Pulmonary artery endothelial cell (primary cell): ENCODE data around the gene TAC4. TPM values are rescaled to one million over a fixed set of nuclear protein-coding genes. Genes with fewer than 3 reads are reported as not detected.

Experiments
- DNase-seq: peaks from one replicate; pipeline ENCODE4 v3.0.0-alpha.2; 2011; ENCODE audit warnings: low read depth, low spot score
- total RNA-seq: library from RNA; depleted of rRNA; stranded (reverse); fragments of >200 nt; gene quantifications from 2 replicates; pipeline ENCODE4 v1.2.3, GENCODE V29; 2014

TAC4 gene, protein sequence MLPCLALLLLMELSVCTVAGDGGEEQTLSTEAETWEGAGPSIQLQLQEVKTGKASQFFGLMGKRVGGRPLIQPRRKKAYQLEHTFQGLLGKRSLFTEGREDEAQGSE
- not detected in 2 replicates for total RNA-seq

DNA sequence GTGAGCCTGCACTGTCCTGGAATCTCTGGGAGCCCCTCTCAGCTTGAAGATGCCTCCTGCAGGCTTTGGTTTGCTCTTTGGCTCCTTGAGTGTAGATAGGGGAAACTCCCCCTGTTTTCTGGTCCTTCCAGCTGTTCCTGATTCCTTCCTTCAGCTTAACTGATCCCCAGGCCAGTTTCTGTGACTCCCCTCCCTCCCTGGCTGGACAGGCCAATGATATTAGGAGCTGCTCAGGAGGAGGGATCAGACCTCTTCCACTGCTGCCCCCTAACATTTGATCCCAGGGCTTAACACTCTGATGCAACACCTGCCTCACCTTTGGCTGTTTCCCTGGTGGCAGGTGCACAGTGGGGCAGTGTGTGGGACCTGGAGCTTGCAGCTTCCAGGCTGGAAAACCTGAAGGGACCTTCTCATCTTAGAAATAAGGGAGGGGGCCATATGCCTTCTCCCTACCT, at the start of gene TAC4:
TAC4 (minus strand) TSS at position 51 of the 455 bp plus-strand sequence. CDS start 52 bp downstream, outside the sequence.
- DNase-seq = no peak

DNA sequence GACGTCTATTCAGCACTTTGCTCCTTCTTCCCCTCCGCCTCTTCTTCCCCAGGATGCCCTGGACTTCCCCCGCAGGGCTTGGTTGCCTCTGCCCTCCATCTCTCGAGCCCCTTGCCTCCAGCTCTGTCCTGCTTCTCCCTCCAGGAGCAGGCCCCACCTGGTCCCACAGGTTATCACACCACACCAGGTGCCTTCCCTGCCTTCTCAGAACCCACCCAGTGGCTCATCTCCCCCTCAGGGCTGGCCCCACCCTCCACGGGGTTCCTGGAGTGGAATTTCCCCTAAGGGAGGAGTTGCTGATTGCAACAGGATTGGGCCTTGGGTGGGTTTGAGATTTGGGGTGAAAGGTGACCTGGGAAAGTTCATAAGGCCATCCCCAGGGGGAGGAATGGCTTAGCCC, 49.0 kb upstream of the TAC4 start:
- DNase-seq = no peak

DNA sequence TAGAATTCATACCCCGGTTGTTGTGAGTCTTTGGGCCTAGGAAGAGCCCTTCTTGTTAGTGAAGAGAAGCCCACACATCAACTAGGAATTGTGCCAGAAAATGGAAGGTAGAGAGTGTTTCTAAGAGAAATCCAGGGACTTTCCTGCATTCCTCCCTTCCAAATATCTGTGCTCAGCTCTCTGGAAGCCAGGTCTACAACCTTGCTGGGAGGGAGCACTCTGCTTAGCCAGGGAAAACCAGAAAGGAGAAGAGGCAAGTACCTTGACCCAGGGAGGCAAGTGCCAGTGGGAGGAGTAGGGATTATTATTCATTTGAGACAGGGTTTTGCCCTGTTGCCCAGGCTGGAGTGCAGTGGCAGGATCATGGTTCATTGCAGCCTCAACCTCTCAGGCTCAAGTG, 48.4 kb upstream of the TAC4 start:
- DNase-seq = no peak

DNA sequence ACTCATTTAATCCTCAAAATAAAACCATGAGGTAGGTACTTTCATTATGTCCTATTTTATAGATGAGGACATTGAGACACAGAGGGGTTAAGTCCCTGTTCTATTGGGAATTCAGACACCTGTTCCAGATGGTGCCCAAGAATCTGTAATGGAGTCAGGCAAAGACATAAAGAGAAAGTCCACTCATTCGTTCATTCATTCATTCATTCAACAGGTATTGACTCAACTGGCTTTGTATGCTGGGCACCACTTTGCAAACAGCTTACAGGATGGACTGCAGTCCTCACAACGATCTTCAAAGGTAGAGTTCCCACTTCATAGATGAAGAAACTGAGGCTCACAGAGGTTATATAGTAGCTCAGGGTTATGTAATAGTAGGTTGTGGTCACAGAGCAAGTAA, 47.9 kb upstream of the TAC4 start:
- DNase-seq = no peak

DNA sequence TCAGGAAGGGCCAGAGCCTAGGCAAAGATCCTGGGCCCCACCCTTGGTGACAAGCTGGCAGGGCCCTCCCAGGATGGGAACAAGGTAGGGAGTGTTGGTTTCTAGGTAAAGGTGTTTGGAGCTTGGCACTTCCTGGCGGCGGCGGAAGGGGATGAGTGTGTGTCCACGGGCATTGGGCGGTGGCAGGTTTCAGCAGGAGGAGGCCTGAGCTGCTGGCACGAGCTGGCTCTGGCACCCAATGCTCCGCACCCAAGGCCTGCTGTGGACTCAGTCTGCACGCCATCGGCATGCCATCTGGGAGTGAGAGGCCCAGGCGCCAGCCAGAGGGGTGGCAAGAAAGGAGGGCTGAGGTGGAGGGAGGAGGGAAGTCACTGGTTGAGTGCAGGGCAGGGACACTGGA, 46.9 kb upstream of the TAC4 start:
- no peak for DNase-seq

DNA sequence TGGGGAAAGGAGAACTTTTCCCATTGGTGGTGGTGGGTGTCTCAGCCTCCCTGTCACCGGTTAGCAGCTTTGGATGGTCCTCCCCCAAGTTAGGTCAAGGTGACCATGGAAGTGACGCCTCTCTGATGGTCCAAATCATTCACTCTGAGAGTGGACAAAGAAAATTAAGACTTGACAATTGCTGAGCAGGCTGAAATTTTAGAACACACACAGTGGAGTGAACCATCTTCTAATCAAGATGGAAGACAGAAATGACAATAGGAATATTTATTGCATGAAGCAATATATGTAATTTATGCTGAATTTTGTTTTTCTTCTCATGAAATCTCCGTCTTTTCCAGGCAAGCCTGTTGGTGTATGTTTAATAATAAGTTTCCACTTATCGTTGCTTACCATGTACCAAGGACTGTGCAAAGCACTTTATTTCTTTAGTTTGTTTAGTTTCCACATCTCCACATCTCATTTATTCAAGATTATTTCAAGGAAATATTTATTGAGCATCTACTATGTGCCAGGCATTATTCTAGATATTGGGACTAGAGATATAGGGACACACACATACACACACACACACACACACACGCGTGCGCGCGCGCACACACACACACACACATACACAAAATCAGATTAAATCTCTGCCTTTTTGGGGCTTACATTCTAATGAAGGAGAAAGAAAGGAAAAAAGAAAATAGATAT, 44.0 kb upstream of the TAC4 start:
- no peak for DNase-seq

DNA sequence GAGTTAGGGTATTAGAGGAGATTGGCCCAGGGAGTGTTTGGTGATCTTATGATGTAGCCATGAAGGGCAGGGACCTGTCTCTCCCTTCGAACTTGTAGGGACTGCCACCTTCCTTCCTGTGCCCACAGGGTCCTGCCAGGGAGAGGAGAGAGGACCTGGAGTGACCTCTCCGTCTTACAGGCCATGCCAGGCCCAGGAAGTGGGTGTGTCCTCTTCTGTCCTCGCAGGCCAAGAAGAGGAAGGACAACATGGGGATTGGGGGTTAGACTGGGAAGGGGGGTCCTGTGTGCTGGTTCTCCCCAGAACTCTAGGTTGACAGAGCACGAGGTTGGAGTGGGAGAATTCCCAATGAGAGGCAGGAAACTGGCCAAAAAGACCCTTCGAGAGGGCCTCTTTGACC, 43.4 kb upstream of the TAC4 start:
- DNase-seq = no peak

DNA sequence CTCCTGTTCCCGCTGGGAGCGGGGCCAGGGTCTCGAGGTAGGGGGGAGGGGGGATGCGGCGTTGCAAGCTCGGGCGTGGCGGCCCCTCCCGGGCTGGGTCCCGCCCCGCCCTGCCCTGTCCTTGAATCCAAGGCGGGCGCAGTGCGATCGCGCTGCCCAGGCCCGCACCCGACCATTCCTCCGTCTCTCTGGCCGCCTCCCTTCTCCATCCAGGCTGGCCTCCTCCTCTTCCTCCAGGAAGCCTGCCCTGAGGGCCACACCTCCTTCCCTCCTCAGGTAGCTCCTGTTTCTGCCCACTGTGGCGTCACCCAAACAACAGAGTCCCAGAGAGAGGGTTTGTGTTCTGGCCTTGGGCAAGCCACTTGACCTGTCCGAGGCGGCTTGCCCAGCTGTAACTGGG, 43.0 kb upstream of the TAC4 start:
- DNase-seq = no peak

DNA sequence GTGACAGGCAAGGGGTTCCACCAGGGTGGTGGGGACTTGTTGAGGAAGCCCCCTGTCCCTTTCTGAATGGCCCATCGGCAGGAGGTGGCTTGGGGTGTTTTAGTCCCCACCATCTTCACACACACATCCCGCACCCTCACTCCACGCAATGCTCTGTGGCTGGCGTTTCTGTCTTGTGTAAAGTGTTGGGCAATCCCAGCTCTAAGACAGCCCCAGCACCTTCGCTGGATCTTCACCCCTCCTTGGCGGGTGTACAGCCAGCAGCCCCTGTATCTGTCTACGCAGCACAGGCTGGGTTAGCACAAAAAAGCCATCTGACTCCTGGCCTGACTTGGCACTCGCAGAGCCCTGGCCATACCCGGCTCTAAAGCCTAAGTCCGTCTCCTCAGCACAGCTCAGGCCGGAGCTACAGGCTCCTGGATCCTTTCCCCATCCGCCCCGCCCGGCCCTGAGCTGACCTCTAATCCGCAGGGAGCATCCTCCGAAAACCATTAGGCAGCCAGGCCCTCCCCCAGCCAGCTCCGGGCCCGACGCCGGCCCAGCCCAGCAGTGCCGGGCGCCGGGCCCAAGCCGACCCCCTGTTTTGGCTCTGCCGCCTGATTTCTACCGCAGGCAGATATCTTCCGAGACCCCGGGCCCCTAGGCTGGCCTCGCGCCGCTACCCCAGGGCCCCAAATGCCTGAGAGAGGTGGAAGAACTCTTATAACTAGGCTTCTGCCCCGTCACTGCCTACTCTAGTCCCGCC, 42.4 kb upstream of the TAC4 start:
- DNase-seq = no peak

DNA sequence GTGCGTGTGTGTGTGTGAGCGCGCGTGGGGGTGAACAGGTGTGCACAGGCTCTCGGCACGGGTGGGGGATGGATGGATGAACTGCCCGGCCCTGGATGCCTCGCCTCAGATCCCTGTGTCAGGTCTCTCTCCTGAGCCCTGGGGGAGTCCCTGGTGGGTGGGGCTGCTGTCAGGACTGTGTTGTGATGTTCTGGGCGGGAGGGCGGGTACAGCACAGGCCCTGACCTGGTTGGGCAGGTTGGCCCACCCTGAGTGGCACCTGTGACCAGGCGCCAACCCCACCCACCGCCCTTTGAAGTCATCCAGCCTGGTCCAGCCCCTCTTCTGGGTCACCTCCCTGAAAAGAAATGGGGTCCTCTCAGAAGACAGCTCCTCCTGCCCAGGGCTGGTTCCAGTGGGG, 41.6 kb upstream of the TAC4 start:
- DNase-seq = no peak

DNA sequence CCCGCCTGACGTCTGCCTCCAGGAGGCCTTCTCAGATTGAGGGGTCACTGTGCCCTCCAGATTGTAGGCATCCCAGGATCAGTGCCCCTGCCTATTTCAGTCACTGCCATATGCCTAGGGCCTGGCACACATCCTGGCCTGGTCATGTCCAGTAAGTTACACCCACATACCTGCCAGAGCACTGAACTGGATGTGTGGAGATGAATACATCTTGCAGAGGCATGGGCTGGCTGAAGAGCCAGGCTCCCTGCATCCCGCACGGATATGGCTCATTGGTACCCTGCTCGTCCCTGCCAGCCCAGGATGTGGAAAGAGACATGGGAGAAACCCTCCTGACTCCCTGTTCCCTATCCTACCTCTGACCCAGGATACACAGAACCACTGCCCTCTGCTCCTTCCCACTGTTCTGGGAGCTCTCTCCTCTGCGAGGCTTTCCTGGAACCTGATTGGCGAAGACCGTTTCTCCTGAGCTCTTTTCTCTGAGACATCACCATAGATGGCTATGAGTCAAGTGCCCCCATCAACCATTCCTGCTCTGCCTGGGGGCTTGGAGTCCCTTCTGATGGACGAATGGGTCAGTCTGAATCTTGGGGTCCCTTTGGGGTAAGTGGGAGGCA, 40.0 kb upstream of the TAC4 start:
- no peak for DNase-seq

DNA sequence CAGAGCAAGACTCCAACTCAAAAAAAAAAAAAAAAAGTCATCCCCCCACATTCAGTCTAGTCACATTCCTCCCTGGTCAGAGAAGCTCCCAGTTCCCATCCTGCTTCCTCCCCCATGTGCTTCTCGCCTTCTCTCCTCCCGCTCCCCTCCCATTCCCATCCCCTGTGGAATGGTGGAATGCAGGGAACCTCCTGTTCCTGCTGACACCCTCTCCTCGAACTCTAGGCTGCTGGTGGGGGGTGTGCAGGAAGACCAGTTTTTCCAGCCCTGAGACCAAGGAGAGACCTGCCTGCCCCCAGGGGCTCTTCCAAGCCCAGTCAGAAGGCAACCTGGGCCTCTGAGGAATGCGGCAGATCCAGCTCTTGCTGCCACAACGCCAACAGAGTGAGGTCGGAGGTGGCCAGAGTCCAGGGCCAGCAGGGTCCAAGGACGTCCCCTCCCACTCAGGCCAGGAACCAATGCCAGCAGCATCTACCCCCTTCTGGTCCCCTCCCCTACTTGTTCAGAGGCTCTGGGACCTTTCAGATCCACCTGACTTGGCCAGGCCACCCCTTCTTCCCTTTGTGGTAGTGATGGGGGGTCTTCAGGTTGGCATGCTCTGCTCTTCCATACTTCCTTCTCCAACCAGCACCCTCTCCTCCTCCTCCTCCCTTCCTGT, 39.3 kb upstream of the TAC4 start:
- no peak for DNase-seq

DNA sequence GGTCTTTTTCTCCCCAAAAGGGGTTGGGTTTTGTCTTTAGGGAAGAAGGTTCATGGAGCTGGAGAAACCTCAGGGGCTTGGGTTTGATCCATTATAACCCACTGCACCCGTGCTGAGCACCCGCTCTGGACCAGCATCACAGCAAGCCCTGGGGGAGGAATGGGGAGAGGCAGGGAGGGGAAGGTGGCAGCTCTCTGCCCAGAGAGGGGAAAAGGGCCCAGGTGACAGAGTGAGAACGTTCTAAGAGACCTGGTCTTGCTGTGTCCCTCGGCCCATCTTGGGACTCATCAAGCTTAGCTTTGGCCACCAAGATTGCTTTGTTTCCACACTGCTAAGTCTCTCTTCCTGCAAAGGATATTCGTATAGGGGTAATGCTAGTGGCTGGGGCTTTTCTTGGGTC, 38.2 kb upstream of the TAC4 start:
- no peak for DNase-seq

DNA sequence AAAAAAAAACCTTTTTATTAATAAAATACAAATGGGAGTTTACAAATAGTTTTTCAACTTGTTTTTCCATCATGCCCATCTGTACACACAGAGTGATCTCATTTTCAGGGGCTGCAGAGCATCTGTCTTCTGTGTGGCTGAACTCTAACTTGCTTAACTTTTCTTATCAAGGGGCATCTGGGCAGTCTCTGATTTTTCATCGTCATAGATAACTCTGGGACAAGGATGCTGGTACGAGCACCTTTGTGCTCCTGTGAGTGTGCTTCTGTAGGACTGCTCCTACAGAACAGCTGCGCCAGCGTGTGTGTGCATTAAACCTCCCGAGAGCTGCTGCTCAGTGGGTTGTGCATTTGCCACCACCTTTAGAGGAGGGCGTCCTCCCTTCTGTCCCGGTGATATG, 34.6 kb upstream of the TAC4 start:
- no peak for DNase-seq

DNA sequence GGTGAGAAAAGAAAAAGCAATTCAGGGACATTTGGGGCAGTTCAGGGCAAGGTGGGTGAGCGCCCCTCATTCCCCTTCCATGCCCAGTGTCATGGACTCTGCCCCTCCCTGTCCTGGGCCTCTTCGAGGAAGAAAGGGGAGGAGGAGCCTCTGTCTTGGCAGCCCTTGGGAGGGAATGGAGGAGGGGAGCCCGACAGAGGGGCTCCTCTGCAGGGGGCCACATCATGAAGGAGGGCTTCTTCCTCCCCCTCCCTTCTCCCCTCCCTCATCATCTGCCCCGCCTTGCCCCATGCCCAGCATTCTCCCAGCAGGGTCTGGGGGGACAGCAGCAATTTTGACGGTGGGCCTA, 33.2 kb upstream of the TAC4 start:
- DNase-seq = no peak

DNA sequence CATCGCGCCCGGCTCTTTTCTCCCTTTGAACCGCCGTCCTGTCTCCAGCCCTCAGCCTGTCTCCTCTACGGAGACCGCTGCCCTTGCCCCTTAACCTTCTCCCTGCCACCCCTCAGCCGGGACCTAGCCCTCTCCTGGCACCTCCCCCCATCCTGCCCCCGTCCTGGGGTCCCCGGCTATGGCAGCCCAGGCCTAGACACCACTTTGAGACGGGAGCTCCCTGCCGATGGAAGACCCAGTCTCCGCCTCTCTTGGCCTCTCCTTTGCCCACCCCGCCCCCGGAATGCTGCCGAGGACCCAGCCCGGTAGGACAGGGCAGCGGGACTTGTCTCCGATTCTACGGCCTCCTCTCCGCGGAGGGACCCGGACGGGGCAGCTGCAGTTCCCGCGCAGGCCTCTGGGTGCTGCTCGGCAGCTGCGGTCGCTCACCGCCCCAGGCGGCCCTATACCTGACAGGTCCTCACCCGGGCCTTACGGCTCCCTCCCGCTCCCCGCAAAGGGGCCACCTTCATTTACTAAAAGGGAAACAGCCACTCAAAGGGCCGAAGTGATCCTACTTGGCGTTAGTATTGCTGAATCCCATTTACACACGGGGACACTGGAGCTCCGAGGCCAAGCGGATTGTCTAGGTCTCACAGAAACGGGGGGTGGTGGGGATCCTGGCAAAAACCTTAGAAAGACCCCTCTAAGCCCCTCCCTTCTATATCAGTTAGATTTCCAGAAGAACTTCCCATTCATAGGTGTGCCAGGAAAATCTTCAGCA, 32.6 kb upstream of the TAC4 start:
- DNase-seq = no peak

DNA sequence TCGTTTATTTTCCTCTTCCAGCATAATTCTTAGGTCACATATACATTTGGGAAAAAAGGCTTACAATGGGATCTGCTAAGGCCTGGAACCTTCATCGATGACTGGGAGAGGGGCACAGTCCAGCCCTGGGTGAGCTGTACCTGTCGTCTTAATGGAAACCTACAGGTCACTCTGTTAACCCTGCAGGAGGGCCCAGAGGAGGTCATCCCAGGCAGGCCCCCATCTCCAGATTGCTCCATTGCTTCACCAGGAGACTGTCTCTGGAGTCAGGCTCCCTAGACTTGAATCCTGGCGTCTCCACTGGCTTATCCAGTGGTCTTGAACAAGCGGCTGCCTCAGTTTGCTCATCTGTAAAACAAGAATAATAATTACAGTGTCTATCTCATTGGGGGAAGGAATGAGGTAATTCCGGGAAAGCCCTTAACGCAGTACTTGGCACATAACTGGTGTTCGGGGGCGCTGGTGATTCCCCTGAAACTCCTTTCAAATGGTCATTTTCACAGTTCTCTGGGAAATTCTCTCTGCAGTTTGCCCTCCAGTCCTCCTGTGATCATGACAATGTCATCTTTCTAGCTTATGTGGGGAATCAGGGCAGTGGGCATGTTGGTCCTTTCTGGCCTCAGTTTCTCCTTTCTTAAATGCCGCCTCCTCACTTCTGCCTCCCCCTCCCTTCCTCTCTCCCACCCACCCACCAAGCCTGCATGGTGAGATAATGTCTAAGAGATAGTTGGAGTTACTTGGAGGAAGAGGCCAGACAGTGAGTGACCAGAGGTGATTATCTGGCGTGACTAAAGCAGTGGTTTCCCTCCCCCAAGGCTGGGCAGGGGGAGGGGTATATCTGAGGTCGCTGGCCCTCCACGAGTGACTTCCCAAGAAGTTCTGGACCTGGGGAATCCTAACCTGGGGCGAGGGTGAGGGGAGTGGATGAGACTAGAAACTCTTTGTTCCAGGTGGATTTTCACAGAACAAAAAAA, 31.3 kb upstream of the TAC4 start:
- no peak for DNase-seq

DNA sequence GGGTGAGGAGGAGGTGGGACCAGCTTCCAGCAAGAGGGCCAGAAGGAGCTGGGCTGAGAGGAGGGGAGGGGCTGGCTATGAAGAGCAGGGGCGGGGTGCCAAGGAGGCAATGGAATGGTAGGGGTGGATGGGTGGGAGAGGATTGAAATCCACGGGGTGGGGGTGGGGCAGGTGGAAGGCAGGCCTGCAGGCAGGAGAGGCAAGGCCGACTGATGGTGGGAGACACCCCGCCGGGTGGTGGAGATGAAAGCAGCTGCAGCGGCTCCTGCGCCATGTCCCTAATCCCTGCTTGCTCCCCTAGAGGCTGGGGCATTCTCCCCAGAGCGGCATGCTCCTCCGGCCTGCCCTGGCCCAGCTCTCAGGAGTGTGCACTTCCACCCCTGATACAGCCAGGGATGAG, 27.8 kb upstream of the TAC4 start:
- no peak for DNase-seq

DNA sequence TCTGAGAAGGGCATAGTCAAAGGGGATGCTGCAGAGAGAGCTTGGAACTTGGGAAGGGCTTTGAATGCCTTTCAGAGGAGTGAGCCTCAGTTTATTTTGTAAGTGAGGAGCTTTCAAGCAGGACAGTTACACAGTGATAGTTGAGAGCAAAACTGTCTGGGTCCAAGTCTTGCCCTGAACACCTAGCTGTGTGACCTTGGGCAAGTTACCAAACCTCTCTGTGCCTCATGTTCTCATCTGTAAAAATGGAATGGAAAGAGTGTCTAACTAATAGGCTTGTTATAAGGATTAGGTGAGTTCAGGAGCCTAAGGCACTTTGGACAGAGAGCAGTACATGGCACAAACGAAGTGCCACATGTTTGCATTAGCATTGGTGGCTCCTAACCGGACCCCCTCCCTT, 27.0 kb upstream of the TAC4 start:
- DNase-seq = no peak

DNA sequence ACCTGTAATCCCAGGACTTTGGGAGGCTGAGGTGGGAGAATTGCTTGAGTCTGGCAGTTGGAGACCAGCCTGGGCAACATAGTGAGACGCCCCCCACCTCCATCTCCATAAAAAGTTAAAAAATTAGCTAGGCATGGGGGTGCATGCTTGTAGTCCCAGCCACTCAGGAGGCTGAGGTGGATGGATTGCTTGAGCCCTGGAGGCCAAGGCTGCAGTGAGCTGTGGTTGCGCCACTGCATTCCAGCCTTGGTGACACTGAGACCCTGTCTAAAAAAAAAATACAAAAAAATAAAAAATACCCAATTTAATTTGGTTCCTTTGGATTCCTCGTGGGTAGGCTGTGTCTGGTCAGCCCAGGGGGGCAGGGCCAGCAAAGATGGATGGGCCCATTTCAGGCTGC, 26.1 kb upstream of the TAC4 start:
- DNase-seq = no peak
